NCI-H510A (cell line): ENCODE data around the gene GALNT14.

Experiments used
- DNase-seq: peaks from one replicate; lab custom pipeline; 2025; lab: John Stamatoyannopoulos, UW

Gene GALNT14

DNA sequence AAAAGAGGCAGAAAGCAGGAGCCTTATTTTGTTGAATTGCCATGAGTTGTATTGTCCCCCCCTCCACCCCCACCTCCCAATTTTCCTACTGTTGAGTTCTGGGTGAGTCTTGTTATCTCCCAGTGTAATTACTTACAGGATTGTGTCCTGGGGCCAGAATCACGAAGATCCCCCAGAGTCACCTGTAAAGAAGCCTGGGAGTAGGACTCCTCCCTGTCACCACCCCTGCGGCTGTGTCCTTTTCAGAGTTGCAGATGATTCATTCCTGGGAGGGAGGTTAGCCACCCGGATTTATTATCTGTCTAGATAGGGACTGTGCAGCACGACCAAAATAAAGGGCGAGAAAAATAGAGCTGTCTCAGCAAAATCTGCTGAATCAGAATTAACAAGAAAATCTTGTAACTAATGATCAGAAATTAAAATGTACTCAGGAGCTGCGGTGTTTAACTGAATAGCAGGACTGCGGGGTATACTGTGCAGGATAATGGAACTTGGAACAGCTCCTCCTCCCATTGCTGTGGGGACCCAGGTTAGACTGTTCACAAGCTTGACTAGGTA, 249.3 kb downstream of the GALNT14 start:
- no peak for DNase-seq

GRCh38 chr2:30886080-30886479, 252.2 kb downstream of the GALNT14 start:
- no peak for DNase-seq

GRCh38 chr2:30883822-30884221, 254.4 kb downstream of the GALNT14 start:
- DNase-seq, result no peak

DNA sequence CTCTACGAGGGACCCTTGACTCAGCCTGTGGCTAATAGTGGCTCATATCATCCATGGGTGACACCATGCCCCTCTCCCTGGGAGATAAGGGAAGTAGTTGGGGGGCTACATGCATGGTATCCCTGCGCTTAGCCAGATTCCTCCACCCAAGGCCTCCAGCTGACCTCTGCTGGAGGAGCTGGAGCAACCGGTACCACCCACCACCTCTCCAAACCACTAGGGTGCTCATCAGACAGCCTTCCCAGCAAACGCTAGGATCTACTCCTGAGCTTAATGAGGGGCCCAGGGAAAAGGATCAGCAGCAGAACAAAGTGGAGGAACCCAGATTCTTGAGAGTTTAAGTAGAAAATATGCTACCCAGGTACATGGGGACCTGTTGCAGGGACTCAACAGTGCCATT, 255.1 kb downstream of the GALNT14 start:
- no peak for DNase-seq

- no peak for DNase-seq
Measured at GRCh38 chr2:30880516-30880915, 257.7 kb downstream of the GALNT14 start.

- no peak for DNase-seq
Measured at GRCh38 chr2:30877833-30878232, 260.4 kb downstream of the GALNT14 start.

- peak; percentile 10 for DNase-seq
Measured at GRCh38 chr2:30872797-30873196, 265.4 kb downstream of the GALNT14 start.

GRCh38 chr2:30871980-30872789, 266.1 kb downstream of the GALNT14 start:
- peak; percentile 91 for DNase-seq

DNA sequence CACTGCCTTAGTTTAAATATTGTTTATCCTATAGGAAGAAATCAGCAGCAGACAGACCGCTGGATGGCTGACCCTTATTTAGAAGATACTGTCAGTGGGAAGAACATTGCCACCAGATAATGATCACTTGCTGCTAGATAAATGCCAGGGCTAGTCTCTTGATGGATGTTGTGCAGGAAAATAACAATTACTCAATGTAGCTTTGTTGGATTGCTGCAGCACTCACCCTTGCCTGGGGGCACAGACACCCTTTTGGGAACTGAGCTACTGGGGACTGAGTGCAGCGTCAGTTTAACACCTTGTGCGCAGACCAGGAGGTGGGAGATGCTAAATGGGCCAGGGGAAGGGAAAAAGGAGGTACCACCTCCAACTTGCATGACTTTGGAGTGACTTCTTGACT, 266.8 kb downstream of the GALNT14 start:
- DNase-seq, result no peak

DNA sequence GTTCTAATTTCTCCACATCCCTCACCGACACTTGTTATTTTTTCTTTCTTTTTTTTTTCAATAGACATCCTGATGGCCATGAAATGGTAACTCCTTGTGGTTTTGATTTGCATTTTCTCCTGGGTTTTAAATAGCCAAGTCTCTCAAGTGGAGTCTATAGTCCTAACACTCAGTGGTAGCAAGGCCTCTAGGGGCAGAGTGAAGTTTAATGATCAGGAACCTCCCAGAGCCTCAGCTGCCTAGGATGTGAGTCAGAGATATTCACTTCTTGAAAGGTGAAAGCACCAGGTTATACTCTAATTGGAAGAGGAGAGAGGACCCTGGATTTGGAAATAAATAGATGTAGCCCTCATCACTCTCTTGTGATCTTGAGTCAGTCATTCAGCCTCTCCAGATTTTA, 268.3 kb downstream of the GALNT14 start:
- DNase-seq, result no peak

GRCh38 chr2:30867385-30867784, 270.9 kb downstream of the GALNT14 start:
- no peak for DNase-seq

DNA sequence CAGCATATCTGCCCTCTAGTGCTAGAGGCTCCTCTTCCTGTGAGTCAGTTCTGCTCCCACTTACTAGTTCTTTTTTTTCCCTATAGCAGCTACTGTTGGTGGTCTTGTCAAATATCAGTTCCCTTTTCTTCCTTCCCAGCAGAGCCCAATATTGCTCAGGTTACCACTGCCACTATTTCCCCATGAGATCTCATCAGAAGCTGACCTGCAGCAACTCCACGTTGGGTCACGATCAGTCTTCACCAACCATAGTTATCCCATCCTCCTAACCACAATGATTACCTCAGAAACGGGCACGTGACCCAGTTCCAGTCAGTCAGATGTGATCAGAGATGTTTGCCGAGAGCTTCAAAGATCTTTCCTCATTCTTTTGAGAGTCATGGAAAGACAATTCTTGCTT, 271.3 kb downstream of the GALNT14 start:
- DNase-seq, result no peak

DNA sequence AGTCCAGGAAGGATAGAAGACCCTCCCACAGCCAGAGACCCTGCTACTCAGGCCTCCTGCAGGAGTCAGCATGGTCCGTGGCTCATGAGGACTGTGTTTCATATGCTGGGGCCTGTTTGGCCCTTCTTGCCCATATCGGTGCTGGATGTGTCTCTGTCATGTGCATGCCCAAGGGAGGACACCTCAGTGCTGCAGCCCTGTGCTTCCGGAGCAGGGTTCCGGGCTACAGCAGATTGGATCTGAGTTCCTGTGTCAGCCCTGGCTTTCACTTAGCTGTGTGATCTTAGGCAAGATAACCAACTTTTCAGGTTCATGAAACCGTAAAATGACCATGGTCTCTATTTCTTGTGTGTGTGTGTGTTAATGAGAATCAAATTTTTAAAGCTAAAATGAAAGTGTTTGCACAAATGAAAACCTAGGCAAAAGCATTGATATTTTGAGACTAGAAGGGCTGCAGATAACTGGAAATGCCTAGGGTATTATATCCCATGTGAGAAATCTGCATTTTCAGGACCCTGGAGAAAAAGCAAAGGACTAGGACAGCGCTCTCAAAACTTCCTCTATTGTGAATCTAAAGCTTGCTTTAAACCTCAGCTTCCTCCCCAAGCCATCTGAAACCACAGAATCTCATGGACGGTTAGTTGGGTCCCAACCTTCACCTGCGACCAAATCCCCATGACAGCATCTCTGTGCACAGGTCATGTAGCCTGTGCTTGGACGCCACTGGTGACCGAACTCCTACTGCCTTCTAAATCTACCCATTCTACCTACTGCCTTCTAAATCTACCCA, 272.2 kb downstream of the GALNT14 start:
- no peak for DNase-seq

GRCh38 chr2:30865243-30865642, 273.0 kb downstream of the GALNT14 start:
- DNase-seq, result no peak

DNA sequence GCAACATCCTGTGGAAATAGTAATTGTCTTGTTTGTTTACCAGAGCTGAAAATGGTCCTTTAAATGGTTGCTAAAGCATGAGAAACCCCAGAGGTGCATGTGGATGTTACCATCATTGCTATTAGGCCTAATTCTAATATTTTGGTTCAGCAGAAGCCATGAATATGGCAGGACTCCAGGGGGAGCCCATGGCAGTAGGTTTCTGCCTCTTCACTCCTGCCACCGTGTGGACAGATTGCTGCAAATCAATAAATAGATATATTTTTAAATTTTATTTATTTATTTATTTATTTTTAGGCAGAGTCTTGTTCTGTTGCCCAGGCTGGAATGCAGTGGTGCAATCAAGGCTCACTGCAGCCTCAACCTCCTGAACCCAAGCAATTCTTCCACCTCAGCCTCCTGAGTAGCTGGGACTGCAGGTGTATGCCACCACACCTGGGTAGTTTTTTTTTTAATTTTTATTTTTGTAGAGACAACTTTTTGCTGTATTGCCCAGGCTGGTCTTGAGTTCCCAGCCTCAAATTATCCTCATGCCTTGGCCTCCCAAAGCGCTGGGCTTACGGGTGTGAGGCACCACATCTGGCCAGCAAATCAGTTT, 276.1 kb downstream of the GALNT14 start:
- DNase-seq, result peak; percentile 23

DNA sequence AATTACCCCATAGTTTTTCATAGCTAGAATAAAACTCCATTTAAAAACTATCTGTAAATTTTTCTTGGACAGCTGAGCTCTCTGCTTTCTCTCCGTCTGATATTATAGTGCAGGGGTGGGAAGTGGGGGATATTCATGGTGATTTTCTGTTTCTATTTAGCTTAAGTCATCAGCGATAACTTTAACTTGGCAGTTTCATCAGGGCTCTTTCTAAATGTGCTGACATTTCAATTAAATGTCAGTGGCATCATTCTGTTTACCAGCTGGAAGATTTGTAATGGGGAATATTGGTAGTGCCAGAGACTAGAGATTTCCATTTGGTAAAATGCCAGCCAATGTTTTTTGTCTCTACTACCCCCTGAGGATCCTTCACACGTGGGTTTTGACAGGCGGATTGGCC, 277.5 kb downstream of the GALNT14 start:
- DNase-seq, result no peak
